Keratinocyte (primary cell): ENCODE results near the gene RRAGD. TPM values are rescaled to one million over a fixed set of nuclear protein-coding genes. Genes with fewer than 3 reads are reported as not detected.

Experiments used
- DNase-seq: peaks from one replicate; pipeline ENCODE4 v3.0.0-alpha.2; 2011; ENCODE audit warnings: low read depth, missing footprints, low spot score
- FAIRE-seq: peaks from 2 replicates; lab custom pipeline; 2011; peaks lifted over from hg19 to GRCh38; lab: Jason Lieb, UNC
- H2AFZ ChIP-seq: 2 replicates; pipeline ENCODE4 v1.6.0; 2012; ENCODE audit warnings: low read length, control low read depth, inconsistent platforms; ENCODE audit not compliant: control insufficient read depth
- H3K27ac ChIP-seq: 2 replicates; pipeline ENCODE4 v1.5.1; 2011; ENCODE audit warnings: low read length; ENCODE audit not compliant: control insufficient read depth, insufficient read depth
- H3K27me3 ChIP-seq: 3 replicates; pipeline ENCODE4 v1.6.0; 2011; ENCODE audit warnings: low read length; ENCODE audit not compliant: control insufficient read depth, insufficient read depth; ENCODE audit errors: extremely low read depth
- H3K36me3 ChIP-seq, 2 experiments: 2 replicates in 1 of 2; 3 replicates in 1 of 2; pipeline ENCODE4 v1.5.1; 2011; ENCODE audit warnings: low read length in 2 of 2, mild to moderate bottlenecking in 1 of 2; ENCODE audit not compliant: control insufficient read depth in 2 of 2, insufficient read depth in 2 of 2; ENCODE audit errors: extremely low read depth in 1 of 2
- H3K4me1 ChIP-seq: 3 replicates; pipeline ENCODE4 v1.5.1; 2011; ENCODE audit warnings: low read length; ENCODE audit not compliant: control insufficient read depth, insufficient read depth; ENCODE audit errors: extremely low read depth
- H3K4me2 ChIP-seq: 3 replicates; pipeline ENCODE4 v1.6.0; 2011; ENCODE audit warnings: low read depth, low read length; ENCODE audit not compliant: control insufficient read depth, insufficient read depth; ENCODE audit errors: extremely low read depth
- H3K4me3 ChIP-seq, 3 experiments: fragments of 200-600 bp in 1 of 3; sonication (generic) in 1 of 3; 2 replicates in 2 of 3; 3 replicates in 1 of 3; pipeline ENCODE4 v1.5.1; 2011 to 2016; ENCODE audit warnings: low read length in 3 of 3, mild to moderate bottlenecking in 3 of 3, control low read depth in 2 of 3, inconsistent platforms in 1 of 3, low read depth in 1 of 3, mixed read lengths in 1 of 3, mixed run types in 1 of 3, moderate library complexity in 1 of 3; ENCODE audit not compliant: control insufficient read depth in 2 of 3, insufficient read depth in 2 of 3; ENCODE audit errors: extremely low read depth in 1 of 3
- H3K79me2 ChIP-seq: 2 replicates; pipeline ENCODE4 v1.6.0; 2012; ENCODE audit warnings: low read length; ENCODE audit not compliant: control insufficient read depth, insufficient read depth
- H3K9ac ChIP-seq: 3 replicates; pipeline ENCODE4 v1.6.0; 2011; ENCODE audit warnings: low read length; ENCODE audit not compliant: control insufficient read depth, insufficient read depth; ENCODE audit errors: extremely low read depth
- H3K9me1 ChIP-seq: 3 replicates; pipeline ENCODE4 v1.6.0; 2011; ENCODE audit warnings: low read length; ENCODE audit not compliant: control insufficient read depth, insufficient read depth; ENCODE audit errors: extremely low read depth
- H3K9me3 ChIP-seq: 2 replicates; pipeline ENCODE4 v1.5.1; 2012; ENCODE audit warnings: low read depth, low read length; ENCODE audit not compliant: control insufficient read depth
- H4K20me1 ChIP-seq: 3 replicates; pipeline ENCODE4 v1.6.0; 2011; ENCODE audit warnings: low read length; ENCODE audit not compliant: control insufficient read depth, insufficient read depth; ENCODE audit errors: extremely low read depth
- EZH2 ChIP-seq: IDR thresholded peaks from one replicate; pipeline ENCODE4 v1.6.1; 2012; ENCODE audit warnings: inconsistent platforms, mild to moderate bottlenecking, low read length, moderate library complexity
- dilution Hi-C: fragments of 300-500 bp; cut with MboI; formaldehyde crosslinking; loops from one replicate; pipeline ENCODE4 v1.7.0; 2020; ENCODE audit warnings: low sequenced_read_pairs; ENCODE audit not compliant: extremely low pct_ligation_motif_present
- polyA plus RNA-seq, 5 experiments: library from polyadenylated mRNA; depleted of rRNA in 3 of 5; stranded (reverse) in 3 of 5; stranded (forward) in 1 of 5; unstranded in 1 of 5; fragments of >200 nt; gene quantifications; 1 replicate in 1 of 5; 2 replicates in 3 of 5; 3 replicates in 1 of 5; pipeline versions ENCODE4 v1.2.1 to v1.2.3, GENCODE V29; 2011 to 2012; ENCODE audit warnings: missing spikeins in 2 of 5, low read depth in 1 of 5, low replicate concordance in 1 of 5
- TF ChIP-seq, protein P1 (sequence below), 3 experiments: IDR thresholded peaks in 1 of 3; conservative IDR thresholded peaks in 1 of 3; optimal IDR thresholded peaks in 1 of 3; 2 replicates in 2 of 3; 3 replicates in 1 of 3; pipeline versions ENCODE3 to v1.5.1; 2011; ENCODE audit warnings: low read length in 3 of 3, mild to moderate bottlenecking in 3 of 3, moderate library complexity in 2 of 3, control low read depth in 1 of 3, inconsistent platforms in 1 of 3; ENCODE audit not compliant: insufficient read depth in 2 of 3; ENCODE audit errors: extremely low read depth in 1 of 3

Gene RRAGD
- polyA plus RNA-seq, 1 donor (not counting 4 experiments of a cell fraction or from before 2014, with no cell fraction given) = 0.18 TPM

DNA sequence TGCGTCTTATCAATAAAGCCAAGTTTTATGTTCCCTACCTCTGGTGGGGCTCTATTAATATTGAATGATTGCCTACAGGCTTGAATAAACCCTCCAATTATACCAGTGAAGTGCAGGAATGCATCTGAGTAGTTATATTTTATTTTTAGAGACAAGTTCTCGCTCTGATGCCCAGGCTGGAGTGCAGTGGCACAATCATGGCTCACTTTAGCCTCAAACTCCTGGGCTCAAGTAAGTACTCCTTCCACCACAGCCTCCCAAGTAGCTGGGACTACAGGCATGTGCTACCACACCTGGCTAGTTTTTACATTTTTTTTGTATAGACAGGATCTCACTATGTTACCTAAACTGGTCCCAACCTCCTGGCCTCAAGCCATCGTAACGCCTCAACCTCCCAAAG lies 33.4 kb downstream of the RRAGD start:
- Histone ChIP-seq H3K27ac (no peak overlapping the region), H3K36me3 (no peaks in the 10 kb centered on the region), H2AFZ (no peak overlapping the region), H3K9me3 (no peaks in the 10 kb centered on the region), H3K4me3 (no peak overlapping the region), H3K4me1 (no peaks in the 10 kb centered on the region), H3K9ac (no peak overlapping the region), H3K9me1 (no peaks in the 10 kb centered on the region), H3K4me2 (no peak overlapping the region), H3K79me2 (no peaks in the 10 kb centered on the region), H4K20me1 (no peaks in the 10 kb centered on the region), H3K27me3 (no peaks in the 10 kb centered on the region)
- dilution Hi-C loops = no loop called here
- no peak for TF ChIP-seq EZH2
- TF ChIP-seq, protein P1, sequence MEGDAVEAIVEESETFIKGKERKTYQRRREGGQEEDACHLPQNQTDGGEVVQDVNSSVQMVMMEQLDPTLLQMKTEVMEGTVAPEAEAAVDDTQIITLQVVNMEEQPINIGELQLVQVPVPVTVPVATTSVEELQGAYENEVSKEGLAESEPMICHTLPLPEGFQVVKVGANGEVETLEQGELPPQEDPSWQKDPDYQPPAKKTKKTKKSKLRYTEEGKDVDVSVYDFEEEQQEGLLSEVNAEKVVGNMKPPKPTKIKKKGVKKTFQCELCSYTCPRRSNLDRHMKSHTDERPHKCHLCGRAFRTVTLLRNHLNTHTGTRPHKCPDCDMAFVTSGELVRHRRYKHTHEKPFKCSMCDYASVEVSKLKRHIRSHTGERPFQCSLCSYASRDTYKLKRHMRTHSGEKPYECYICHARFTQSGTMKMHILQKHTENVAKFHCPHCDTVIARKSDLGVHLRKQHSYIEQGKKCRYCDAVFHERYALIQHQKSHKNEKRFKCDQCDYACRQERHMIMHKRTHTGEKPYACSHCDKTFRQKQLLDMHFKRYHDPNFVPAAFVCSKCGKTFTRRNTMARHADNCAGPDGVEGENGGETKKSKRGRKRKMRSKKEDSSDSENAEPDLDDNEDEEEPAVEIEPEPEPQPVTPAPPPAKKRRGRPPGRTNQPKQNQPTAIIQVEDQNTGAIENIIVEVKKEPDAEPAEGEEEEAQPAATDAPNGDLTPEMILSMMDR (optimal IDR thresholded peaks at IDR 0.05 in 1 of 3, IDR thresholded peaks at IDR 0.05 in 1 of 3, conservative IDR thresholded peaks at IDR 0.05 in 1 of 3; ENCODE audit: extremely low read depth in 1 of 3, insufficient read depth in 2 of 3, low read length in 3 of 3) = no peak
- DNase-seq (no peak), FAIRE-seq (no peak)

DNA sequence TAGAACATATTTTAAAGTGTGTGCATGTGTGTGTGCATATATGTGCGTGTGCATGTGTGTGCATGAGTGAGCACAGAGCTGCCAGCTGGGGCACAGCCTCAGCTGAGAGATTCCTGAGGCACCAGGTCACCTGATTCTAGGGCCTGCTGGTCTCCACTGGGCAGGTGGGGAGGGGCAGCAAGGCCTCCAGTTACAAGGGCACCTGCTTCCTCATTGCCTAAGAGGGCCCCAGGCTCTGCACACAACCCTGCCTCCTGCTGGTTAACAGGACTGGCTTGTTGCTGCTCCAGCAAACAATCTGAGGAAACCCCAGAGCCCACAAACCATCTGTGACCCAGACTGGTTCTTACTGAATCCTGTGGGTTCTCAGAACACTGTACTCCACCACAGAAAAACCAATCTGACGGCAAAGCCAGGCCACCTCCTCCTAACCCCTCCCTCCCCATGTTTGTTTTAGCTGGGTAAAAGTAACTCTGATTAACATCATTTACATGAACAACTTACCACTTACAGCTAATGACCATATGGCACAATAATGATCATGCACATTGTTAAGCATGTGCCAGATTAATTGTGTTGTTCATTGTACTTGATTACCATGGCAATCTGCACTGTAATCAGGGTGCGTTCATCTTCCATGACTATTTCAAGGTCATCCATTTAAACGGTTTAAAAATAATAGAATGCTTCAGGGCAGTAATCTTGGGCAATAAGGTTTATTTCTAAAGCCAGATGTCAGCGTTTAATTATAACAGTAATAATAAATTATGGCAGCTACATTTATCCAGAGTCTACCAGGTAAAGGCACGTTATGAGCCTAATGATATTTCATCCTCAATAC lies 36.4 kb downstream of the RRAGD start:
- no peak for FAIRE-seq
- no peak overlapping the region for H3K4me3 ChIP-seq
- dilution Hi-C loops = no loop called here

More for the DNA sequence above, 36.4 kb downstream of the RRAGD start:
- Histone ChIP-seq H3K4me1 (no peaks in the 10 kb centered on the region), H4K20me1 (no peaks in the 10 kb centered on the region), H3K79me2 (no peaks in the 10 kb centered on the region), H3K27ac (no peak overlapping the region), H3K9me3 (no peaks in the 10 kb centered on the region), H3K9ac (no peak overlapping the region), H3K4me2 (no peak overlapping the region), H3K9me1 (no peaks in the 10 kb centered on the region), H3K27me3 (no peaks in the 10 kb centered on the region), H2AFZ (no peak overlapping the region), H3K36me3 (no peaks in the 10 kb centered on the region)
- TF ChIP-seq EZH2 = no peak
- TF ChIP-seq, protein P1 (optimal IDR thresholded peaks at IDR 0.05 in 1 of 3, IDR thresholded peaks at IDR 0.05 in 1 of 3, conservative IDR thresholded peaks at IDR 0.05 in 1 of 3; ENCODE audit: extremely low read depth in 1 of 3, insufficient read depth in 2 of 3, low read length in 3 of 3) = peak; percentile 38 to 70 (median 38)
- DNase-seq = no peak
